Testis (tissue), 3 donors: ENCODE data around the gene BSG. TPM values are rescaled to one million over a fixed set of nuclear protein-coding genes. Genes with fewer than 3 reads are reported as not detected.

Experiments used
- DNase-seq: peaks from one replicate; pipeline ENCODE4 v3.0.0-alpha.2; 2019
- H3K27ac ChIP-seq, 2 donors: fragments of 200-600 bp; sonication (generic); one replicate each; pipeline ENCODE4 v1.5.1; 2019
- H3K27me3 ChIP-seq: fragments of 200-600 bp; sonication (generic); one replicate; pipeline ENCODE4 v1.5.1; 2019
- H3K36me3 ChIP-seq: fragments of 200-600 bp; sonication (generic); one replicate; pipeline ENCODE4 v1.5.1; 2017; ENCODE audit warnings: low read depth; ENCODE audit errors: missing control alignments
- H3K4me1 ChIP-seq: fragments of 200-600 bp; sonication (generic); one replicate; pipeline ENCODE4 v1.5.1; 2019
- H3K4me3 ChIP-seq, 2 donors: fragments of 200-600 bp; sonication (generic); one replicate each; pipeline ENCODE4 v1.5.1; 2017 to 2019
- H3K9me3 ChIP-seq: fragments of 200-600 bp; sonication (generic); one replicate; pipeline ENCODE4 v1.5.1; 2017
- CTCF ChIP-seq, 3 experiments: fragments of 450-650 bp in 2 of 3; fragments of 200-600 bp in 1 of 3; sonication (generic) in 1 of 3; IDR thresholded peaks; one replicate each; pipeline ENCODE4 v1.5.1; 2016 to 2019; ENCODE audit warnings: antibody characterized with exemption in 3 of 3, mild to moderate bottlenecking in 2 of 3, moderate library complexity in 1 of 3
- POLR2A ChIP-seq: fragments of 450-650 bp; IDR thresholded peaks from one replicate; pipeline ENCODE4 v1.6.1; 2017; ENCODE audit warnings: antibody characterized with exemption, mild to moderate bottlenecking, moderate library complexity
- WGBS, 2 donors: methylation state at CpG; one replicate each; pipeline ENCODE4 v1.1.5; 2018; 5-methylcytosine and 5-hydroxymethylcytosine counted together
- intact Hi-C: fragments of 100-400 bp; cut with DNase I; formaldehyde crosslinking; loops from one replicate; pipeline ENCODE4 v1.15.1; 2023; ENCODE audit warnings: low total_unique reads
- polyA plus RNA-seq: library from polyadenylated mRNA; stranded (reverse); fragments of 350-450 nt; fragmentation: Illumina TruSeq; extraction: RNeasy Lipid Tissue Mini Kit (QIAGEN cat#74804); gene quantifications from one replicate; pipeline ENCODE4 v1.2.3, GENCODE V29; 2014; ENCODE audit warnings: low read depth, low replicate concordance; ENCODE audit not compliant: insufficient read depth
- total RNA-seq, 2 donors: library from RNA; depleted of rRNA; stranded (reverse); fragments of >200 nt; gene quantifications; one replicate each; pipeline ENCODE4 v1.2.3, GENCODE V29; 2016

The BSG gene
- total and polyA plus RNA-seq, 3 donors from 2014 or later = 870 to 1,458 (median 1,391) TPM

GRCh38 chr19:593505-593904 lies 21.1 kb downstream of the BSG start:
- intact Hi-C loops = no loop called here
- WGBS, 2 donors = 60 to 70% methylated on average over 9 of the region's 9 CpGs
- H3K36me3 ChIP-seq = no peaks in the 10 kb centered on the region
- TF ChIP-seq POLR2A (no peak), CTCF (IDR thresholded peaks at IDR 0.05) (no peak)
- no peak overlapping the region for H3K27ac ChIP-seq
- no peaks in the 10 kb centered on the region for H3K9me3 ChIP-seq
- H3K4me3 ChIP-seq = no peak overlapping the region
- H3K4me1 ChIP-seq = peaks cover 4% of the 10 kb centered on the region
- DNase-seq = no peak
- H3K27me3 ChIP-seq = no peaks in the 10 kb centered on the region

GRCh38 chr19:594265-594870 lies 22.0 kb downstream of the BSG start:
- H3K9me3 ChIP-seq = no peaks in the 10 kb centered on the region
- WGBS, 2 donors = 81 to 100% methylated on average over 6 to 24 of the region's 24 CpGs
- H3K36me3 ChIP-seq = no peaks in the 10 kb centered on the region
- DNase-seq = no peak
- TF ChIP-seq CTCF (IDR thresholded peaks at IDR 0.05) (no peak), POLR2A (no peak)
- no peaks in the 10 kb centered on the region for H3K27me3 ChIP-seq
- no peak overlapping the region for H3K27ac ChIP-seq
- H3K4me1 ChIP-seq = no peaks in the 10 kb centered on the region
- intact Hi-C loops = no loop called here
- H3K4me3 ChIP-seq = no peak overlapping the region

- intact Hi-C loops = no loop called here
- Histone ChIP-seq H3K9me3 (no peaks in the 10 kb centered on the region), H3K27ac (no peak overlapping the region), H3K27me3 (no peaks in the 10 kb centered on the region), H3K4me1 (no peaks in the 10 kb centered on the region), H3K4me3 (no peak overlapping the region), H3K36me3 (no peaks in the 10 kb centered on the region)
- 76 to 83% methylated on average over 34 to 39 of the region's 42 CpGs for WGBS, 2 donors
- TF ChIP-seq CTCF (IDR thresholded peaks at IDR 0.05) = no peak
- no peak for TF ChIP-seq POLR2A
- no peak for DNase-seq
These were observed 23.2 kb downstream of the BSG start for GRCh38 chr19:595326-596262.

GRCh38 chr19:596263-596655 lies 23.9 kb downstream of the BSG start:
- 88 to 89% methylated on average over 3 to 16 of the region's 16 CpGs for WGBS, 2 donors
- H3K27me3 ChIP-seq = no peaks in the 10 kb centered on the region
- no peaks in the 10 kb centered on the region for H3K4me1 ChIP-seq
- DNase-seq = no peak
- H3K36me3 ChIP-seq = no peaks in the 10 kb centered on the region
- no peak overlapping the region for H3K27ac ChIP-seq
- intact Hi-C loops = no loop called here
- no peaks in the 10 kb centered on the region for H3K9me3 ChIP-seq
- TF ChIP-seq POLR2A = no peak
- TF ChIP-seq CTCF (IDR thresholded peaks at IDR 0.05) = no peak
- no peak overlapping the region for H3K4me3 ChIP-seq
